Occipital lobe (tissue), 2 donors: ENCODE data around the gene WTIP. TPM values are rescaled to one million over a fixed set of nuclear protein-coding genes. Genes with fewer than 3 reads are reported as not detected.
"Not testable (repeated sequence)": the region's sequence is repeated elsewhere in the genome, so short reads cannot be mapped to it uniquely, and the experiment has no call there.

ENCODE experiments used
- DNase-seq: peaks from one replicate; lab custom pipeline; 2025; lab: John Stamatoyannopoulos, UW
- total RNA-seq: library from RNA; depleted of rRNA; stranded (reverse); fragments of >200 nt; gene quantifications from one replicate; pipeline ENCODE4 v1.2.3, GENCODE V29; 2014

Gene WTIP
- total RNA-seq, 1 donor from 2014 or later: 10.9 TPM

DNA sequence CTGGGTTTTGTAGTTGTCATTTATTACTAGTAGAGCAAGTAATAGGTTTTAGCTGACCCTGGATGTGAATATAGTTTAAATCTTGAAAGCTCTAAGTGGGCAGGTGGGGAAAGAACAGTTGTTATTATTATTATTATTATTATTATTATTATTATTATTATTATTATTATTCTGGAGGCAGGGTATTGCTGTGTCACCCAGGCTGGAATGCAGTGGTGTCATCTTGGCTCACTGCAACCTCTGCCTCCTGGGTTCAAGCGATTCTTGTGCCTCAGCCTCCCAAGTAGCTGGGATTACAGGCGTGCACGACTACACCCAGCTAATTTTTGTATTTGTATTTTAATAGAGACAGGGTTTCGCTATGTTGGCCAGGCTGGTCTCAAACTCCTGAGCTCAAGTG, 3.1 kb upstream of the WTIP start:
- not testable (repeated sequence) for DNase-seq

DNA sequence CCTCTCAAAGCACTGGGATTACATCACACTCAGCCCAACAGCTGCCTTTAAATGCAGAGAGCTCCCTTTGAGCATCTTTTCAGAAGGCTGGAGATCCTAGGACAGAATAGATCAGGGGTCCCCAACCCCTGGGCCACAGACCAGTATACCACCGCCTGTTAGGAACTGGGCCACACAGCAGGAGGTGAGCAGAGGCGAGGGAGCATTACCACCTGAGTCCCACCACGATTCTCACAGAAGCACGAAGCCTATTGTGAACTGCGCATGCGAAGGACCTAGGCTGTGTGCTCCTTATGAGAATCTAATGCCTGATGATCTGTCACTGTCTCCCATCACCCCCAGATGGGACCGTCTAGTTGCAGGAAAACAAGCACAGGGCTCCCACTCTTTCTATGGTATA, 2.2 kb upstream of the WTIP start:
- DNase-seq: no peak

DNA sequence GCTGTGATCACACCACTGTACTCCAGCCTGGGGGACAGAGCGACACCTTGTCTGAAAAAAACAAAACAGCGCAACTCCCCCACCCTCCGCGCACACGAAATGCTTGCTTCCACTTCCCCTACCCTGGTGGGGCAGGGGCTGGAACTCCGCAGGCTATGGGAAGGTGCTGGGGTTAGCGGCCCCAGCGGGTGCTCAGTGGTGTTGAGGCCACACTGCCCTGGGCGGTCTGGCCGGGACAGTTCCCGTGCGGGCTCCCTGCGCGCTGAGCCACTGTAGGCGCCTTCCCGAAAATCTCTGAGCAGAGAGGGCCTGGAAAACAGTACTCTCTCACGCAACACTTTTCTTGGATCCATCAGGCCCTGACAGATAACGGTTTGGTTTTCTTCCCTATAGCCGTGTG, 1.1 kb upstream of the WTIP start:
- DNase-seq: no peak

DNA sequence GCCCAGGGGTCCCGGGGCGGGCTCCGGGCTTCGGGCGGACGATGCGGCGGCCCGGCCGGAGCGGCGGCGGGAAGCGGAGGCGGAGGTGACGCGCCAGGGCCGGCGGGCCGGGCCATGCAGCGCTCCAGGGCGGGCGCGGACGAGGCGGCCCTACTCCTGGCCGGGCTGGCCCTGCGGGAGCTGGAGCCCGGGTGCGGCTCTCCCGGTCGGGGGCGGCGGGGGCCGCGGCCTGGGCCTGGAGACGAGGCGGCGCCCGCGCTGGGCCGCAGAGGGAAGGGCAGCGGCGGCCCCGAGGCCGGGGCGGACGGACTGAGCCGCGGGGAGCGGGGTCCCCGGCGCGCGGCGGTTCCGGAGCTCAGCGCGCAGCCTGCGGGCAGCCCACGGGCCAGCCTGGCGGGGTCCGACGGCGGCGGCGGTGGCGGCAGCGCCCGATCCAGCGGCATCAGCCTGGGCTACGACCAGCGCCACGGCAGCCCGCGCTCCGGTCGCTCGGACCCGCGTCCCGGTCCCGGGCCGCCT, 362 bp downstream of the WTIP start:
- DNase-seq: no peak

- no peak for DNase-seq
Observed at GRCh38 chr19:34482380-34483250, 1.1 kb downstream of the WTIP start.

DNA sequence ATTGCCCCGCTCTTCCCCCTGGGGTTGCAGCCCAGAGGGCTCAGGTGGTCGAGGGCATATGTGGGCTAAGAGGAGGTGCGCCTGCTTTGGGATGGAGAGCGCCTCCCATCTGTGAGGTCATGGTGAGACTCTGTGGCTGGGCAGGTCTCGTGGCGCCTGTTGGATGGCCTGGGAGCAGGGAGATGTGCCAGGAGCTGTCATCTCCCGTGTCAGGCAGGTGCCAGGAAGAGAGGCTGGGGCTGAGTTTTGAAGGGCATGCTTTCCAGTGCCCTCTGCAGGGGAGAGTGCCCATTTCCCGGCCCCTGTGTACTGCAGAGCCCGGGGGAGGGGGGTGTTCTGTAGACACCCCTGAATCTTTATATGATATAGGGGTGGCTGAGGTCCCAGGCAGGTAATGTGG, 2.8 kb downstream of the WTIP start:
- DNase-seq: no peak

DNA sequence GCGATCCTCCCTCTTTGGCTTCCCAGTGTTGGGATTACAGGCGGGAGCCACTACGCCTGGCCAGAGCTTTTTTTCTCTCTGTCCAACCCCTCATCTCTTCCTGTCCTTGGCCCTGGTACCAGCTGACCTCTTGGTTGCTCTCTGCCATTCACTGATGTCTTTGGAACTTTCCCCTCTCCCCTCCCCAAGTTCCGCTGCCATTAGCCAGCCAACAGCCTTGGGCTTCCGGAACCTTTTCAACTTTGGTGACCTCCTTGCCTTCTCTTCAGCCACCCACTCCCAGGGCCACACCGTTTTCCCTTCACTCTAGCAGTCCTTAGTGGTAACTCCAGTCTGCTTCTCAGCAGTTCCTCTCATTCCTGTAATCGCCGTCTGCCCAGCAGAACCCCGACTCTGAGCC, 4.3 kb downstream of the WTIP start:
- DNase-seq: no peak

GRCh38 chr19:34487651-34488051, 6.1 kb downstream of the WTIP start:
- no peak for DNase-seq

DNA sequence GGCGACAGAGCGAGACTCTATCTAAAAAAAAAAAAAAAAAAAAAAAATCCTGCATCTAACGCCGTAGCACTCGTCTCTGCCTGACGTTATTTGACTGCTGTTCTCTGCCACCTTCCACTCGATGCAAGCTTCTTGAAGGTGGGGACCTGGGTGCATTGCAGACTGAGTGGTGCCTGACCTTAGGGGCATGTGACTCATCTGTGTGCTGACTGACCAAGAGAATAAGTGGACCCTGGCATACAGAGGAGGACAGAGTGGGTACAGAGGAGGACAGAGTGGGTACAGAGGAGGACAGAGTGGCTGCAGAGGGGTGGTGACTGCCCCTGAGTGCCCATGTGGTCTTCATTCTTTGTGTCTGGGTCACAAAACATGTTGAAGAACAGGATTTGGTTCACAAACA, 7.6 kb downstream of the WTIP start:
- DNase-seq: no peak

GRCh38 chr19:34490141-34490766, 8.7 kb downstream of the WTIP start:
- DNase-seq: no peak

GRCh38 chr19:34493038-34493648, 11.6 kb downstream of the WTIP start:
- no peak for DNase-seq

- no peak for DNase-seq
Observed at GRCh38 chr19:34493649-34494044, 12.1 kb downstream of the WTIP start.

- no peak for DNase-seq
Observed at GRCh38 chr19:34494601-34495000, 13.0 kb downstream of the WTIP start.

DNA sequence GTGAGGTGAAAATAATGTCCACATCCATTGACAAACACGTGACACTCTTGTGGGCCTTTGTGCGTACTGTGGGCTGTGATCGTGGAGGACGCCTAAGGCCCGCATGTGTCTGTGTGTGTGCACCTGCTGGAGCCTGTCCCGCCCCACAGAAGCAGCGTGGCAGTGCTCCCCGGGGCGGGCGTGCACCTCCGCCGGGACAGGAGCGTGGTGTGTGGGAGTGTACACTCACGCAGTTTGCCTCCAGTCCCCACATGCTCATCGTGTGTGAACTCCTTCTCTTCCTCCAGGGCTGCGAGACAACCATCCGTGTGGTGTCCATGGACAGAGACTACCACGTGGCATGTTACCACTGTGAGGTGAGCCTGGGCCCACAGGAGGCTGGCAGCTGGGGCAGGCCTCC, 13.9 kb downstream of the WTIP start:
- no peak for DNase-seq

DNA sequence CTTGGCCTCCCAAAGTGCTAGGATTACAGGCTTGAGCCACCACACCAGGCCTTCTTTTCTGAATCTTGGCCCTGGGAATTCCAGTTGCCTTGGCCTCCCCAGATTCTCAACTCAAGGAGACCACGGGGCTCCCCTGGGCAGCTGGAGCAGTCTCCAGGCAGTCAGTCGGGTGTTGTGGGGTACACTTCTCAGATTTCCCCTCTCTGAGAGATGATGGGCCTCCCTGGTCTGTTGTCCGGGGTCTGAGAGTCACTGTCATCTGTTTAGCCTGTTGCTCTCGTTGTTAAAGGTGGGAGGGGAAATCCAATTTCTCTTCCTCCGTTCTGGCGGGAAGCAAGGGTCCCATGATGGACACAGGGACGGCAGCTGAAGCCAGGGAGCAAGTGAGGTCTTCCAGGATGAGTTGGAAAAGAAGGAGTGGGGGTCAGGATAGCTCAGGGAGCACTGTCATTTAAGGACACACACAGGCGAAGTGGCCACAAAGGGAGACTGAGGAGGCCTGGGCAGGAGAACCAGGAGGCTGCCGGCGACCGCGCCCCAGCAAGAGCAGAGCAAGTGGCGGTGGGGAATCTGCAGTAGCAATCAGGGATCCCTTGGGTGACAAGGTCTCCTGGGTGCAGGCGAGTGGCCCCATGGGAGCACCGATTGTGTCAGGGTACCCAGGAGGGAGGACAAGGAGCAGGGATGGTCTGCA, 15.7 kb downstream of the WTIP start:
- DNase-seq: no peak

- DNase-seq: no peak
Observed at GRCh38 chr19:34499155-34499834, 17.7 kb downstream of the WTIP start.

DNA sequence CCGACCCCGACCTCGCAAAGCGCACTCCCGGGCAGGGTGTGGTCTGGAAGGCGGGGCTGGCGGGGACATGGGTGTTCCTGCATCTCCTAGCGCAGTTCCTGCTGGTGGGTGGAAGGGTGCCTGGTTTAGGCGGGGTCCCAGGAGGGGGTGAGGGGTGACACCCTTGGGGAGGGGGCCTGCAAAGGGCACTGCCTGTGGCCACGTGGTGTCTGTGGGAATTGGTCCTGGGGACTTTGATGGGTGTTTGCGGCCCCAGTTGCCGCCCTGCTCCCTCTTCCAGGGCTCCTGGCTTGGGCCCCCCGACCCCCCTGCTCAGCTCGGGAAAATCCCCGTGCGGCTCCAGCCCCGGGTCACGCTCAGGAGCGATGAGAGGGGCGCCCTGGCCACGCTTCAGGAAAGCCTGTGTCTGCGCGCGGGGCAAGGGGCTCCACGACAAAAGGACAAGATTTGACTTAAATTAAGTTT, 19.1 kb downstream of the WTIP start:
- DNase-seq: no peak

DNA sequence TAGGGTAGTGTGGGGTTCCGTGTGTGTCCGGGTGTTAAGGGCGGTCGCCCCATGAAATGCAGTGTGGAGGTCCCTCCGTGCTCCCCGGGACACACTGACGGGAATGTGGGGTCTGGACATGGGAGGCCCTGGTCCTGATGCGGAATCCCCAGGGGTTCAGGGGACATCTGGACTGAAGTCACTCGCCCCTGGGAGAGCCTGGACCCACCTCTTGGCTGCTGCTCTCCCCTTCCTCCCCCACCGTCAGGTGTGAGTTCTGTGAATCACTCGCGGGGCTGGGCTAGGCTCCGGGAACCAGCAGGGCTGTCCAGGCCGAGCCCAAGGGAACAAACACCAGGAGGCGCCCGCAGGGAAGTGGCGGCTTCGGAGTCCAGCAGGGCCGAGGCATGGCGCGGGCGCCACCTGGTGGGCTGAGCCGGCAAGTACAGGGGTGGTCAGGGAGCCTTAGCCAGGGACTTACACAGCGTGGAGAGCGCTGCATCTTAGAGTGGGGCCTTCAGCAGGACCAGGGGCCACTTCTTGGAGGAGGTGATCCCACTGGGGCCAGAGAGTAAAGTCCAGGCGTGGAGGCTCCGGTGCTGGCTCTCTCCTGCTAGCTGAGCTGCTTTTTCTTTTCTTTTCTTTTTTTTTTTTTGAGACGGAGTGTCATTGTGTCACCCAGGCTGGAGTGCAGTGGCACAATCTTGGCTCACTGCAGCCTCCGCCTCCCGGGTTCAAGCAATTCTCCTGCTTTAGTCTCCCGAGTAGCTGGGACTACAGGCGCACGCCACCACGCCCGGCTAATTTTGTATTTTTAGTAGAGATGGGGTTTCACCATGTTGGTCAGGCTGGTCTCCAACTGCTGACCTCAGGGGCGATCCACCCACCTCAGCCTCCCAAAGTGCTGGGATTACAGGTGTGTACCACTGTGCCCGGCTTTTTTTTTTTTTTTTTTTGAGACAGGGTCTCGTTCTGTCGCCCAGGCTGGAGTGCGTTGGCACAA, 20.1 kb downstream of the WTIP start:
- peak; percentile 83 for DNase-seq

- DNase-seq: no peak
Observed at GRCh38 chr19:34502582-34503411, 21.2 kb downstream of the WTIP start.
